NB4 (cell line): ENCODE measurements around the gene PLIN3.
"Not testable (repeated sequence)": the region's sequence is repeated elsewhere in the genome, so short reads cannot be mapped to it uniquely, and the experiment has no call there.

ENCODE experiments used
- DNase-seq: peaks from one replicate; pipeline ENCODE4 v3.0.0; 2010; ENCODE audit warnings: low read depth
- H3K4me3 ChIP-seq: one replicate; pipeline ENCODE4 v1.5.1; 2011; ENCODE audit warnings: mild to moderate bottlenecking, low read depth, low read length, moderate library complexity
- MYC ChIP-seq: IDR thresholded peaks from 2 replicates; pipeline ENCODE4 v1.6.1; 2011; ENCODE audit warnings: low read depth, low read length
- POLR2A ChIP-seq: IDR thresholded peaks from 2 replicates; pipeline ENCODE4 v1.6.1; 2011; ENCODE audit warnings: mild to moderate bottlenecking; ENCODE audit not compliant: insufficient read length; ENCODE audit errors: extremely low read depth
- TF ChIP-seq, protein P1 (sequence below): IDR thresholded peaks from one replicate; pipeline ENCODE4 v1.5.1; 2012; ENCODE audit warnings: low read depth, low read length
- TF ChIP-seq, protein P2 (sequence below): IDR thresholded peaks from 2 replicates; pipeline ENCODE4 v1.6.1; 2011; ENCODE audit warnings: low read depth, low read length

PLIN3 gene

GRCh38 chr19:4815426-4816201 is 51.9 kb downstream of the PLIN3 start:
- TF ChIP-seq MYC (peak; percentile 98), POLR2A (peak; percentile 18)
- TF ChIP-seq, protein P1, sequence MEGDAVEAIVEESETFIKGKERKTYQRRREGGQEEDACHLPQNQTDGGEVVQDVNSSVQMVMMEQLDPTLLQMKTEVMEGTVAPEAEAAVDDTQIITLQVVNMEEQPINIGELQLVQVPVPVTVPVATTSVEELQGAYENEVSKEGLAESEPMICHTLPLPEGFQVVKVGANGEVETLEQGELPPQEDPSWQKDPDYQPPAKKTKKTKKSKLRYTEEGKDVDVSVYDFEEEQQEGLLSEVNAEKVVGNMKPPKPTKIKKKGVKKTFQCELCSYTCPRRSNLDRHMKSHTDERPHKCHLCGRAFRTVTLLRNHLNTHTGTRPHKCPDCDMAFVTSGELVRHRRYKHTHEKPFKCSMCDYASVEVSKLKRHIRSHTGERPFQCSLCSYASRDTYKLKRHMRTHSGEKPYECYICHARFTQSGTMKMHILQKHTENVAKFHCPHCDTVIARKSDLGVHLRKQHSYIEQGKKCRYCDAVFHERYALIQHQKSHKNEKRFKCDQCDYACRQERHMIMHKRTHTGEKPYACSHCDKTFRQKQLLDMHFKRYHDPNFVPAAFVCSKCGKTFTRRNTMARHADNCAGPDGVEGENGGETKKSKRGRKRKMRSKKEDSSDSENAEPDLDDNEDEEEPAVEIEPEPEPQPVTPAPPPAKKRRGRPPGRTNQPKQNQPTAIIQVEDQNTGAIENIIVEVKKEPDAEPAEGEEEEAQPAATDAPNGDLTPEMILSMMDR: no peak
- TF ChIP-seq, protein P2, sequence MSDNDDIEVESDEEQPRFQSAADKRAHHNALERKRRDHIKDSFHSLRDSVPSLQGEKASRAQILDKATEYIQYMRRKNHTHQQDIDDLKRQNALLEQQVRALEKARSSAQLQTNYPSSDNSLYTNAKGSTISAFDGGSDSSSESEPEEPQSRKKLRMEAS: peak; percentile 99
- no peak overlapping the region for H3K4me3 ChIP-seq
- DNase-seq: peak; percentile 92

- H3K4me3 ChIP-seq: no peak overlapping the region
- DNase-seq: no peak
- TF ChIP-seq POLR2A (no peak), MYC (no peak)
- TF ChIP-seq, protein P2: no peak
- TF ChIP-seq, protein P1: no peak
Observed at GRCh38 chr19:4814625-4815425, 52.6 kb downstream of the PLIN3 start.

DNA sequence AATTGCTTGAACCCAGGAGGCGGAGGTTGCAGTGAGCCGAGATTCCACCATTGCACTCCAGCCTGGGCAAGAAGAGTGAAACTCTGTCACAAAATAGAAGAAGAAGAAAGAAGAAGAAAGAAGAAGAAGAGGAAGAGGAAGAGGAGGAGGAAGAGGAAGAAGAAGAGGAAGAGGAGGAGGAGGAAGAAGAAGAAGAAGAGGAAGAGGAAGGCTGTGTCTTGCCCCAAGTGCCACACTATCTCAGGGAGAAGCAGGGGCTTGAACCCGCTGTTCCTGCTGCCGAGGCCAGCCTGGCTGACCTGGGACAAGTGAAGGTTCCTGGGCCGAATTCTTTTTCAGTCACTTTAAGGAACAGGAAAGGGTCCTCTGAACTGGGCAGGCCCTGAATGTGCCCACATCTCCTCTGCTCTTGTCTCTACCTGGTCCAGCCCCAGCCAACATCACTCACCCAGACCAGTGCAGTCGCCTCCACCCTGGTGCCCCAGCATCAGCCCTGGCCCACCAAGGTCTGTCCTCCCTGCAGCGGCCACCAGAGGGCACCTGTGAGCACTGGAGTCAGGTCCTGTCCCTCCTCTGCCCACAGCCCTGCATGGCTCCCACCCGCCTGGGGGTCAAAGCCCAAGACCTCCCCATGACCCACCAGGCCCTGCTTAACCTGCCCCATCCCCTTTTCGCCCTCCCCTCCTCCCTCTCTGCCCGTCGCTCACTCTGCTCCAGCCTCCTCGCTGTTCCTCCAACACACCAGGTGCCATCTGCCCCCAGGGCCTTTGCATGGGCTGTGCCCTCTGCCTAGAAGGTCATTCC is 55.9 kb downstream of the PLIN3 start:
- TF ChIP-seq, protein P2: no peak
- TF ChIP-seq, protein P1: peak; percentile 75
- no peak overlapping the region for H3K4me3 ChIP-seq
- DNase-seq: peak; percentile 70

DNA sequence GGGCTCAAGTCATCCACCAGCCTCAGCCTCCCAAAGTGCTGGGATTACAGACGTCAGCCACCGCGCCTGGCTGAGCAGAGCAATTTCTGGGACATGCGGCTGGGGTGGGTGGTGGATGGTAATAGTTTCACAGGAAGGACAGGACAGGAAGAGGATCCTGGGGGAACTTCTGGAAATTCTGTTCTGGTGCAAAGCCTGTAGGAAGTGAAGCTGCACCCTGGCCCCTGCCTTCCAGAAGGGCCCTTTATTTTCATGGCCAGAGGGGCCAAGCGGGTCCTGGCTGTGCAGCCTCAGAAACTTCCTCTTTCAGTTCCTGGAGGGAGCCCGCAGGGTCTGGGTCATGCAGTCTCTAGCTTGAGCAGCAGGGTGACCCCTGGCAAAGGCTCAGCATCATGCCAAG is 60.3 kb downstream of the PLIN3 start:
- no peak overlapping the region for H3K4me3 ChIP-seq
- peak; percentile 75 for DNase-seq
- TF ChIP-seq POLR2A: no peak

DNA sequence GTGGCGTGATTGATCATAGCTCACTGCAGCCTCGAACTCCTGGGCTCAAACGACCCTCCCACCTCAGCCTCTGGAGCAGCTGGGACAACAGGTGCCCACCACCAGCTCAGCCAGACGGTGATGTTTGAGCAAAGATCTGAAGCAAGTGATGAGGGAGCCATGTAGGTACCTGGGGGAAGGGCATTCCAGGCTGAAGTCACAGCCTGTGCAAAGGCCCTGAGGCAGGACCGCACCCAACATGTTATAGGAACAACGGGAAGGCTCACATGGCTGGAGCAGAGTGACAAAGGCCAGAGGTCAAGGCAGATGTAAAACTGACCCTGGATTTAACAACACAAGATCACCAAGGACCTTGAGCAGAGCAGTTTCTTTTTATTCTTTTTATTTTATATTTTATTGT is 61.1 kb downstream of the PLIN3 start:
- TF ChIP-seq MYC: no peak
- TF ChIP-seq, protein P2: no peak
- no peak overlapping the region for H3K4me3 ChIP-seq
- DNase-seq: no peak

DNA sequence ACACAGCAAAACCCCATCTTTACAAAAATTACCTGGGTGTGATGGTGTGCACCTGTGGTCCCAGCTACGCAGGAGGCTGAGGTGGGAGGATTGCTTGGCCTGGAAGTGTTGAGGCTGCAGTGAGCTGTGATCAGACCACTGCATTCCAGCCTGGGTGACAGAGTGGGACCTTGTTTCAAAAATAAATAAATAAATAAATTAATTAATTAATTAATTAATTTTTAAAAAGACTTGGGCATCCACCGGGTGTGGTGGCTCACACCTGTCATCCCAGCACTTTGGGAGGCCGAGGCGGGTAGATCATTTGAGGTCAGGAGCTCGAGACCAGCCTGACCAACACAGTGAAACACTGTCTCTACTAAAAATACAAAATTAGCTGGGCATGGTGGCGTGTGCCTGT is 62.3 kb downstream of the PLIN3 start:
- not testable (repeated sequence) for DNase-seq, H3K4me3 ChIP-seq
